H1 (cell line): ENCODE data around the gene U2AF1L4. TPM values are rescaled to one million over a fixed set of nuclear protein-coding genes. Genes with fewer than 3 reads are reported as not detected.
A peak's percentile ranks its signal among the peaks of the same experiment; 100 is the strongest.

Experiments used
- ATF3 ChIP-seq: IDR thresholded peaks from 2 replicates; pipeline ENCODE4 v1.6.1; 2011; ENCODE audit warnings: low read depth, mild to moderate bottlenecking, low read length; ENCODE audit not compliant: insufficient read depth
- BRCA1 ChIP-seq: IDR thresholded peaks from 2 replicates; pipeline ENCODE4 v1.6.1; 2012; ENCODE audit warnings: low read depth, low read length, improper control_type of control experiment
- CBX8 ChIP-seq: fragments of 300-800, 300-1000 bp; sonication (generic); IDR thresholded peaks from 2 replicates; pipeline ENCODE4 v1.7.1; 2016; ENCODE audit warnings: low read depth, low read length, borderline replicate concordance
- CEBPB ChIP-seq: IDR thresholded peaks from 2 replicates; pipeline ENCODE4 v1.6.1; 2012; ENCODE audit warnings: low read depth, low read length
- CTBP2 ChIP-seq: IDR thresholded peaks from 2 replicates; pipeline ENCODE4 v1.7.0; 2011; ENCODE audit warnings: borderline replicate concordance, mild to moderate bottlenecking, moderate library complexity, mixed read lengths, low read length; ENCODE audit not compliant: insufficient read depth, insufficient read length
- E2F6 ChIP-seq: IDR thresholded peaks from 2 replicates; pipeline ENCODE4 v1.6.1; 2012; ENCODE audit warnings: inconsistent platforms
- EP300 ChIP-seq, 2 experiments: IDR thresholded peaks; 1 replicate in 1 of 2; 2 replicates in 1 of 2; pipeline ENCODE4 v1.6.1; 2011 to 2012; ENCODE audit warnings: low read depth in 2 of 2, low read length in 2 of 2, mild to moderate bottlenecking in 2 of 2, borderline replicate concordance in 1 of 2, inconsistent platforms in 1 of 2, moderate library complexity in 1 of 2
- GABPA ChIP-seq: IDR thresholded peaks from 2 replicates; pipeline ENCODE4 v1.6.1; 2011; ENCODE audit warnings: mild to moderate bottlenecking, low read length, moderate library complexity, borderline replicate concordance; ENCODE audit not compliant: insufficient read depth
- KDM5A ChIP-seq: fragments of 200-600 bp; IDR thresholded peaks from 2 replicates; pipeline ENCODE4 v1.7.1; 2012; ENCODE audit warnings: mild to moderate bottlenecking, low read length, inconsistent platforms, mixed read lengths
- POLR2AphosphoS5 ChIP-seq: IDR thresholded peaks from 2 replicates; pipeline ENCODE4 v1.6.1; 2011; ENCODE audit warnings: low read depth, low read length
- POU5F1 ChIP-seq: IDR thresholded peaks from 2 replicates; pipeline ENCODE4 v1.6.1; 2011; ENCODE audit warnings: low read depth, mild to moderate bottlenecking, low read length, moderate library complexity
- TAF1 ChIP-seq: IDR thresholded peaks from 2 replicates; pipeline ENCODE4 v1.6.1; 2011; ENCODE audit warnings: mild to moderate bottlenecking, low read depth, low read length
- TEAD4 ChIP-seq: IDR thresholded peaks from 2 replicates; pipeline ENCODE4 v1.6.1; 2012; ENCODE audit warnings: low read depth, low read length, inconsistent platforms, mixed read lengths
- USF2 ChIP-seq: IDR thresholded peaks from 2 replicates; pipeline ENCODE4 v1.6.1; 2011; ENCODE audit warnings: low read length, improper control_type of control experiment
- polyA plus RNA-seq, 7 experiments: library from polyadenylated mRNA; depleted of rRNA in 3 of 7; stranded (reverse) in 5 of 7; unstranded in 2 of 7; fragments of >200 nt in 5 of 7; fragments of 200-250 nt in 2 of 7; gene quantifications; 1 replicate in 5 of 7; 2 replicates in 1 of 7; 4 replicates in 1 of 7; pipeline versions ENCODE4 v1.2.1 to v1.2.3, GENCODE V29; 2011 to 2013; ENCODE audit warnings: missing spikeins in 2 of 7, mixed read lengths in 2 of 7
- total RNA-seq: library from RNA; stranded (reverse); fragmentation: NEBNext Ultra II Directional; extraction: Animal tissue kit (Norgen Biotek cat#: 25700); gene quantifications from 2 replicates; pipeline ENCODE4 v1.2.1, GENCODE V29; 2021

U2AF1L4 gene
- total and polyA plus RNA-seq, 2 of the 8 experiments (the other 6 are each of a cell fraction or from before 2014, with no cell fraction given) = 15.1 to 32.7 TPM

- TF ChIP-seq TEAD4 (no peak), POU5F1 (no peak), POLR2AphosphoS5 (peak; percentile 55; the same call in 1 of the 2 replicates), CEBPB (no peak), CBX8 (no peak), USF2 (no peak), BRCA1 (no peak), TAF1 (0 out of 2 replicates have a peak, but pooled peaks have one; percentile 12), E2F6 (peak; percentile 94), EP300 (IDR thresholded peaks at IDR 0.05; ENCODE audit: borderline replicate concordance in 1 of 2, low read depth in 2 of 2, low read length in 2 of 2) (no peak), KDM5A (no peak), CTBP2 (no peak), ATF3 (no peak), GABPA (no peak)
- TF ChIP-seq, all 59 proteins: peak for 8
Observed at GRCh38 chr19:35715981-35716800, 29.0 kb downstream of the U2AF1L4 start (continued).
